K562 (cell line): ENCODE measurements around the gene MAGEA4.

ENCODE experiments used
- CREM ChIP-seq: IDR thresholded peaks from 2 replicates; pipeline ENCODE4 v1.6.1; 2014; ENCODE audit warnings: antibody characterized with exemption, low read depth
- EZH2 ChIP-seq: IDR thresholded peaks from 2 replicates; pipeline ENCODE4 v1.6.1; 2012; ENCODE audit warnings: low read depth, mild to moderate bottlenecking, inconsistent platforms, low read length, borderline replicate concordance
- HNRNPK ChIP-seq: fragments of 200-400 bp; formaldehyde crosslinking; IDR thresholded peaks from one replicate; pipeline ENCODE4 v1.6.1; 2018; ENCODE audit warnings: mild to moderate bottlenecking, low read depth, low read length; ENCODE audit not compliant: poor library complexity, severe bottlenecking
- KAT7 ChIP-seq: sonication (generic); formaldehyde crosslinking; IDR thresholded peaks from 2 replicates; pipeline ENCODE4 v1.8.0; 2022; ENCODE audit warnings: missing genetic modification reagents, mild to moderate bottlenecking, borderline replicate concordance
- NFE2L1 ChIP-seq: fragments of 450-650 bp; IDR thresholded peaks from 2 replicates; pipeline ENCODE4 v1.6.1; 2016; ENCODE audit warnings: missing genetic modification characterization, low read depth, mild to moderate bottlenecking, missing compliant biosample characterization, moderate library complexity, borderline replicate concordance
- POLR2AphosphoS2 ChIP-seq: IDR thresholded peaks from 2 replicates; pipeline ENCODE4 v1.6.1; 2012; ENCODE audit warnings: low read length, improper control_type of control experiment
- SIN3A ChIP-seq, 2 experiments: fragments of 150-350 bp in 1 of 2; IDR thresholded peaks; 2 replicates each; pipeline ENCODE4 v1.6.1; 2011 to 2016; ENCODE audit warnings: borderline replicate concordance in 2 of 2, low read depth in 2 of 2, low read length in 2 of 2, mild to moderate bottlenecking in 2 of 2, moderate library complexity in 2 of 2; ENCODE audit not compliant: control insufficient read depth in 1 of 2
- SIX5 ChIP-seq, 2 experiments: IDR thresholded peaks; 2 replicates each; pipeline ENCODE4 v1.6.1; 2011; ENCODE audit warnings: low read length in 2 of 2, borderline replicate concordance in 1 of 2, low read depth in 1 of 2, mild to moderate bottlenecking in 1 of 2, moderate library complexity in 1 of 2; ENCODE audit not compliant: insufficient read depth in 1 of 2
- TARDBP ChIP-seq: fragments of 450-650 bp; IDR thresholded peaks from 2 replicates; pipeline ENCODE4 v1.6.1; 2016
- TCF3 ChIP-seq: sonication (generic); formaldehyde crosslinking; IDR thresholded peaks from 2 replicates; pipeline ENCODE4 v1.4.0; 2020; ENCODE audit warnings: mild to moderate bottlenecking, missing genetic modification reagents
- ZNF134 ChIP-seq: fragments of 250-450 bp; sonication (Bioruptor Pico); conservative IDR thresholded peaks from 2 replicates; pipeline ENCODE4 v1.4.0; 2020
- ZNF354B ChIP-seq: fragments of 250-450 bp; sonication (Bioruptor Pico); IDR thresholded peaks from 2 replicates; pipeline ENCODE4 v1.4.0; 2020
- TF ChIP-seq, protein P1 (sequence below): fragments of 250-450 bp; sonication (Bioruptor Pico); IDR thresholded peaks from 2 replicates; pipeline ENCODE4 v1.5.0; 2020; ENCODE audit warnings: mild to moderate bottlenecking, borderline replicate concordance
- TF ChIP-seq, protein P2 (sequence below), 3 experiments: IDR thresholded peaks in 2 of 3; conservative IDR thresholded peaks in 1 of 3; 2 replicates each; pipeline ENCODE4 v1.5.1; 2011 to 2012; ENCODE audit warnings: low read length in 3 of 3, mild to moderate bottlenecking in 3 of 3, control low read depth in 2 of 3, improper control_type of control experiment in 1 of 3, inconsistent platforms in 1 of 3, low read depth in 1 of 3, mixed read lengths in 1 of 3, moderate library complexity in 1 of 3; ENCODE audit not compliant: insufficient read depth in 2 of 3

DNA sequence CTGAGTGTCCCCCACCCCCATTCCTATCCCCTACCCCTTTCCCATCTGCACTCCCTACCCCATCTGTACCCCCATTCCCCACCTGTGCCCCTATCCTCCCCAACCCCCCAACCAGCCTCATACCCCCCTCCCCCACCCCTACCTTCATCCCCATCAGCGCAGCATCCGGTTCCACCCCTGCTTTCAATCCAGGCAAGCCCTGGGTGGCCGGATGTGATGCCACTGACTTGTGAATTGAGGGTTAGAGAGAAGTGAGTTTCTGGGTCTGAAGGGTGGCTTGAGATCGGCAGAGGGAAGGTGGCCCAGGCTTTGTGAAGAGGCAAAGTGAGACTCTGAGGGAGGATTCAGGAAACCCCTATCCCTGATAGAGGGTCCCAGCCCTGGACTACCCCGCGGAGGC is 7.8 kb downstream of the MAGEA4 start:
- no peak for TF ChIP-seq EZH2
- no peak for TF ChIP-seq TARDBP
- TF ChIP-seq POLR2AphosphoS2: no peak
- no peak for TF ChIP-seq SIN3A (IDR thresholded peaks at IDR 0.05; ENCODE audit: borderline replicate concordance in 2 of 2, control insufficient read depth in 1 of 2, low read depth in 2 of 2, low read length in 2 of 2)
- TF ChIP-seq, protein P1, sequence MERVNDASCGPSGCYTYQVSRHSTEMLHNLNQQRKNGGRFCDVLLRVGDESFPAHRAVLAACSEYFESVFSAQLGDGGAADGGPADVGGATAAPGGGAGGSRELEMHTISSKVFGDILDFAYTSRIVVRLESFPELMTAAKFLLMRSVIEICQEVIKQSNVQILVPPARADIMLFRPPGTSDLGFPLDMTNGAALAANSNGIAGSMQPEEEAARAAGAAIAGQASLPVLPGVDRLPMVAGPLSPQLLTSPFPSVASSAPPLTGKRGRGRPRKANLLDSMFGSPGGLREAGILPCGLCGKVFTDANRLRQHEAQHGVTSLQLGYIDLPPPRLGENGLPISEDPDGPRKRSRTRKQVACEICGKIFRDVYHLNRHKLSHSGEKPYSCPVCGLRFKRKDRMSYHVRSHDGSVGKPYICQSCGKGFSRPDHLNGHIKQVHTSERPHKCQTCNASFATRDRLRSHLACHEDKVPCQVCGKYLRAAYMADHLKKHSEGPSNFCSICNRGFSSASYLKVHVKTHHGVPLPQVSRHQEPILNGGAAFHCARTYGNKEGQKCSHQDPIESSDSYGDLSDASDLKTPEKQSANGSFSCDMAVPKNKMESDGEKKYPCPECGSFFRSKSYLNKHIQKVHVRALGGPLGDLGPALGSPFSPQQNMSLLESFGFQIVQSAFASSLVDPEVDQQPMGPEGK (CRISPR knock-in tag): no peak
- TF ChIP-seq, protein P2, sequence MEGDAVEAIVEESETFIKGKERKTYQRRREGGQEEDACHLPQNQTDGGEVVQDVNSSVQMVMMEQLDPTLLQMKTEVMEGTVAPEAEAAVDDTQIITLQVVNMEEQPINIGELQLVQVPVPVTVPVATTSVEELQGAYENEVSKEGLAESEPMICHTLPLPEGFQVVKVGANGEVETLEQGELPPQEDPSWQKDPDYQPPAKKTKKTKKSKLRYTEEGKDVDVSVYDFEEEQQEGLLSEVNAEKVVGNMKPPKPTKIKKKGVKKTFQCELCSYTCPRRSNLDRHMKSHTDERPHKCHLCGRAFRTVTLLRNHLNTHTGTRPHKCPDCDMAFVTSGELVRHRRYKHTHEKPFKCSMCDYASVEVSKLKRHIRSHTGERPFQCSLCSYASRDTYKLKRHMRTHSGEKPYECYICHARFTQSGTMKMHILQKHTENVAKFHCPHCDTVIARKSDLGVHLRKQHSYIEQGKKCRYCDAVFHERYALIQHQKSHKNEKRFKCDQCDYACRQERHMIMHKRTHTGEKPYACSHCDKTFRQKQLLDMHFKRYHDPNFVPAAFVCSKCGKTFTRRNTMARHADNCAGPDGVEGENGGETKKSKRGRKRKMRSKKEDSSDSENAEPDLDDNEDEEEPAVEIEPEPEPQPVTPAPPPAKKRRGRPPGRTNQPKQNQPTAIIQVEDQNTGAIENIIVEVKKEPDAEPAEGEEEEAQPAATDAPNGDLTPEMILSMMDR (IDR thresholded peaks at IDR 0.05 in 2 of 3, conservative IDR thresholded peaks at IDR 0.05 in 1 of 3; ENCODE audit: insufficient read depth in 2 of 3, low read depth in 1 of 3, low read length in 3 of 3): no peak
- no peak for TF ChIP-seq ZNF134 (CRISPR knock-in tag)
- no peak for TF ChIP-seq SIX5 (IDR thresholded peaks at IDR 0.05; ENCODE audit: borderline replicate concordance in 1 of 2, insufficient read depth in 1 of 2, low read depth in 1 of 2, low read length in 2 of 2)
- no peak for TF ChIP-seq TCF3 (CRISPR knock-in tag)
- no peak for TF ChIP-seq ZNF354B (CRISPR knock-in tag)
- no peak for TF ChIP-seq CREM
- no peak for TF ChIP-seq NFE2L1 (tag)
- TF ChIP-seq HNRNPK: no peak
- no peak for TF ChIP-seq KAT7
